HG03469 (cell line): ENCODE measurements around the gene KCNK4.

Experiments used
- ATAC-seq: cut with Tn5 transposase; IDR thresholded peaks from one replicate; pipeline ENCODE4 v1.9.1; 2021; ENCODE audit warnings: mild to moderate bottlenecking, moderate library complexity, moderate number of reproducible peaks; ENCODE audit not compliant: unreplicated experiment

The KCNK4 gene

DNA sequence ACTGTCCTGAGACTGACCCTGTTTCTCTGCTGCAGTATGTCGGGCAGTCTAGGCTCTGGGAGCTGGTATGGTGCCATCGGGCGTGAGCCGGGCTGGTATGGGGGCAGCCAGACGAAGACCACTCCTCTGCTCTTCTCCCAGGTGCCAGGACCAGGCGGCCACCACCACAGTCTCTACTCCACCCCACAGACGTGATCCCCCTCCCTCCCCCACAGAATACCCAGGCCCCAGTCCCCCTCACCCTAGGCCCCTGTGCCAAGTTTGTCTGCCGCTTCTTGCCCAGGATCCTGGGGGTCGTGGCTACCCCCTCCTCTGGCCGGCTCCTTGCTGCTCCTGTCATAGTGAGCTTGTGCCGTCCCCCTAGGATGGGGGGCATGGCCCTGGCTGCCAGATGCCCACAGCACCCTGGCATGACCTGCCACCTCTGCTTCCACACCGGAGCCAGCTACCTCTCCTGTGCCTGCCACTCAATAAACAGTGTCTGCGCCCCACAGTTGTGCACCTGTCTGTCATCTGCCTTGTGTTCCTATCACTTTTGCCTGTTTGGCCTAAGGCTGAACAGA is 2.0 kb upstream of the KCNK4 start:
- no peak for ATAC-seq

DNA sequence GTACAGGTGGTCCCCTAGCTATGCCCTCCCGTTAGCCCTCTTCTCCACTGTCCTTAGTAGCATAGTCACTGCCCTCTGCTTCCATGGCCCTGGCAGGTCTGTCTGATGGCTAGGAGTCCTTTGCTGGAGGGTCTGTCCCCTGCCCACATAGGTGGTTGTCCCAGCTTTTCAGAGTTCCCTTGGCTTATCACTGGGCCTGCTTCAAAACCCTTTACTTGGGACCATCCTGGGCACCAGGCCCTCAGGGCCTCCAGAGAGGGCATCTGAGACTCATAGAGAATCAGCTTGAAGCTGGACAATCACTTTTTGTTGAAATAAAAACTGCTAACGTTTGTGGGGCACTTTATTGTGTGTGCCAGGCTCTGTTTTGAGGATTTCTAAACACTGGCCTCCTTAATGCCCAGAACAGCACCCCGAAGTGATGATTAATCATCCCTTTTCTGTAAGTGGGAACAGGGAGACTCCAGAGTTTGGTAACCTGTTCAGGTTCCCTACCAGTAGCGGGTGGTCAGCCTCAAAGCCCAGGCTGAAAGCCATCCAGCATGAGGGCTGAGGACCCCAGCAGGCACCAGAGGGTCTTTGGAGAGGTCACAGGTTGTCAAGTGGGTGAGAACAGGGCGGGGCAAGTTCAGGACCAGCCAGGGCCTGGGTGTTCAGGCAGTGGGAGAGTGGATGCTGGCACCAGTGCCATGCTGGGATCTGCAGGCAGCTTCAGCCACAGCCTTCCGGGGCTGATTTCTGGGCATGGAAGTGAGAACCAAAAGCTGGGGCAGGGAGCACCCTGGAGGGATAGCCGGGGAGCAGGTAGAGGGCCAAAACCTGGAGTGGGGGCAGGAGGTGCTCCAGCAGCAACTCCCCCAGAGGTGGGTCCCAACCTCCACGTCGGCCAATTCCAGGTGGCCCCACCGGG is 495 bp upstream of the KCNK4 start:
- ATAC-seq = no peak

DNA sequence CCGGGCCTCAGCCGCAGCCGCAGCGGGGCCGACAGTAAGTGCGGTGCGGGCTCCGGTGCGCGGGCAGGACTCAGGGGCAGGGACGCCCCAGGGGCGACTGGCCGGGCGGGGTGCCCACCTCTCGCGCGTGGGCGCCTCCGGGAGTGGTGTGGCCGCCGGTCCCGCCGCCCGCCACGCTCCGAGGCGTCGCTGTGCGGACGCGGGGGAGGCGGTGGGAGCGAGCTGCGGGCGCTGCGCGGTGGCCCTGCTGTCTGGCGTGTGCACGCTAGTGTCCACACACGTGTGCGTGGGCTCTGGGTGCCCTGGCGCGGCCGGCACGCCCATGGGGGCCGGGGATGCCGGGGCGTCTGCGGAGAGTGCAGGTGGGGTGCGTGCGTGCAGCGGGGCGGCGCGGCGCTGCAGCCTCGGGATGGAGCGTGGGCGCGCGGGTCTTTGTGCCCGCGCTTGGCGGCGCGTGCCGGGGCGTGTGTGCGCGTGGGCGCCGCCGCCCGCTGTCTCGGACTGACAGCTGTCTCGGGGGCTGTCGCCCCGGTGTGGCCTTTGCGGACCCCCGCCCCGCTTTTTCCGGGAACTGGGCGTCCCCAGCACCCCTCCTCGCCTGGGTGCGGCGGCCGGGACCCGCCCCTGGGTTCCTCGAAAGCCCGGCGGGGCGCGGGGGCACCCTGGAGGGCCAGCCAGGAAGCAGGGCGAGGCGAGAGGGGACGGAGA is 804 bp downstream of the KCNK4 start:
- no peak for ATAC-seq

DNA sequence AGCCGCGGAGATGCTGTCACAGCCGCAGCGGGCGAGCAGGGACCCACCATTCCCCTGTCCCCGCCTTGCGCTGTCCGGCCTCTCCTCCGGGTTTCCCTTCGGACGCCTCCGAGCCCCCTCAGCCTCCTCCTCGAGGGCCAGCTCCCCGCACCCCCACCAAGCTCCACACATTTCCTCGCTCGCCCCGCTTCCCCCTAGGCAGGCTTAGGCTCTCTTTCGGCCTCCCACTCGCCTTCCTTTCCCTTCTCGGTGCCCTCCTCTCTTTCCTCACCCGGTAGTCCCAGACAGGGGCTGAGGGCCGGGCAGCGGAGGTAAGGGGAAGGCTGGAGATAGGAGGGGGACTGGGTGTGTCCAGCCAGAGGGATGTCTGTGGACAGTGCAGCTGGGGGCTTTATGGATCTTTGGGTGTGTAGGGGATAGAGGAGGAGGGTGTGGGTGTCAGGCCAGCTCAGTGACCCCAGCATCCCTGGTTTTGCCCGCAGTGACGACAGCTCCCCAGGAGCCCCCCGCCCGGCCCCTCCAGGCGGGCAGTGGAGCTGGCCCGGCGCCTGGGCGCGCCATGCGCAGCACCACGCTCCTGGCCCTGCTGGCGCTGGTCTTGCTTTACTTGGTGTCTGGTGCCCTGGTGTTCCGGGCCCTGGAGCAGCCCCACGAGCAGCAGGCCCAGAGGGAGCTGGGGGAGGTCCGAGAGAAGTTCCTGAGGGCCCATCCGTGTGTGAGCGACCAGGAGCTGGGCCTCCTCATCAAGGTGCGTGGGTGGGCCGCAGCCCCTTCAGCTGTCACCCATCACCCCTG is 1.6 kb downstream of the KCNK4 start:
- no peak for ATAC-seq

DNA sequence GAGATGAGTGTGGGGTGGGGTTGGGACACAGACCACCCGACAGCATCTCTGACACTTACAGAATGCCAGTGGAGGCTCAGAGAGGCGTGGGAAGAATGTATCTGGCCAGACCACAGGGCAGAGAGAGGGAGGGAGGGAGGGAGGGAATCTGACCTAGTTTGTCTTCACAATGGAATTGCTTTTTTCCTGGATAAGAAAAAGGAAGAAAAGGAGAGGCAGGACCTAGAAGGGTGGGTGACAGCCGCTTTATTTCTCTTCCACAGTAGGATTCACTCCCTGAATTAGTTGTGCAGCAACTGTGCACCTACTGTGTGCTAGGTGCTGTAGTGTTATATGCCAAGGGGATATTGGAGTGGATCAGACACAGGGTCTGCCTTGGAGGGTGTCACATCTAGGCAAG is 3.7 kb downstream of the KCNK4 start:
- ATAC-seq = no peak

DNA sequence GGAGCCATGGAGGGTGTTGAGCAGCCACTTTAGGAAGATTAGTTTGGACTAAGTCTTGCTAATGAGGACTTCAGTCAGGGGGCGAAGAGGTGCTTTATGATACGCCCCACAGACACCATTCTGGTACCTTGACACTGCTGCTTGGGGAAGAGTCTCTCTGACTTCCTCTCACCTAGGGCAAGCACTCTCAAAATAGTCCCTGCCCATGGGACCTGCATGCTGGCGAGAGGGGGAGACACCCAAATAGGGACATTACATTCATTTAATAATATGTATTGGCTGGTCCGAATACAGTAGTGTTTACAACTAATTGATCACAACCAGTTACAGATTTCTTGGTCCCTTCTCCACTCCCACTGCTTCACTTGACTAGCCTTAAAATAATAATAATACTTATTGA is 4.7 kb downstream of the KCNK4 start:
- ATAC-seq = no peak

DNA sequence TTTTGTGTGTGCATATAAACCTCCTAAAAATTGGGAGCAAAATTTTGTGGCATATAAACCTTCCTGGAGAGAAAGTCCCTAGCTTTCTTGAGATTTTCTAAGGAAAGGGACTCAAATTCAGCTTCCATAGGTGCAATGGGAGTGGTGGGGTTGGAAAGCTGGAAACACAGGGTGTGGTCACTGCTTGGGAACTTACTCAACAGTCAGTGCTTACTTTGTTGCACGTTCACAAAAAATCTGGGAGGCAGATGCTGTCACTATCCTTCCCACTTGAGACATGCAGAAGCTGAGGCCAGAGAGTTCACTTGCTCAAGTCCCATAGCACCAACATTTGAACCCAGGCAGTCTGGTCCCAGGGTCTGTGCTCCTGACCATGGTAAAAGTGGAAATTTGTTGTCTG is 5.1 kb downstream of the KCNK4 start:
- ATAC-seq = no peak

DNA sequence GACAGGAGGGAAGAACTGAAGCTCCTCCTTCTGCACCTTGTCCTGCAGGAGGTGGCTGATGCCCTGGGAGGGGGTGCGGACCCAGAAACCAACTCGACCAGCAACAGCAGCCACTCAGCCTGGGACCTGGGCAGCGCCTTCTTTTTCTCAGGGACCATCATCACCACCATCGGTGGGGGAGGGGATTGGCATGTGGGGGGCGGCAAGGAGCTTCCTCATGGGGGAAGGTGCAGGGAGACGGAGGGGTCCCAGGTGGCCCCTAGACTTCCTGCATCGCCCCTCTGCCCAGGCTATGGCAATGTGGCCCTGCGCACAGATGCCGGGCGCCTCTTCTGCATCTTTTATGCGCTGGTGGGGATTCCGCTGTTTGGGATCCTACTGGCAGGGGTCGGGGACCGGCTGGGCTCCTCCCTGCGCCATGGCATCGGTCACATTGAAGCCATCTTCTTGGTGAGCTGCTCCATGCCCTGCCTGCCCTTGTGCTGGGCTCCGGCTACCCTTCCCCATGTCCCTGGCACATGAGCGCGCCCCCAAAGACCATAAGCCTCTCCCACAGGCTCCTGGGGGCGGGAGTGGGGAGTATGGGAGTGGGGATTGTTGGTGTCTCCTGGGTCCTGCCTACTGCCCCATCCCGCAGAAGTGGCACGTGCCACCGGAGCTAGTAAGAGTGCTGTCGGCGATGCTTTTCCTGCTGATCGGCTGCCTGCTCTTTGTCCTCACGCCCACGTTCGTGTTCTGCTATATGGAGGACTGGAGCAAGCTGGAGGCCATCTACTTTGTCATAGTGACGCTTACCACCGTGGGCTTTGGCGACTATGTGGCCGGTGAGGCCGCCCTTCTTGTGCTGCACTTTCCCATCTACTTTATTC is 6.0 kb downstream of the KCNK4 start:
- no peak for ATAC-seq

DNA sequence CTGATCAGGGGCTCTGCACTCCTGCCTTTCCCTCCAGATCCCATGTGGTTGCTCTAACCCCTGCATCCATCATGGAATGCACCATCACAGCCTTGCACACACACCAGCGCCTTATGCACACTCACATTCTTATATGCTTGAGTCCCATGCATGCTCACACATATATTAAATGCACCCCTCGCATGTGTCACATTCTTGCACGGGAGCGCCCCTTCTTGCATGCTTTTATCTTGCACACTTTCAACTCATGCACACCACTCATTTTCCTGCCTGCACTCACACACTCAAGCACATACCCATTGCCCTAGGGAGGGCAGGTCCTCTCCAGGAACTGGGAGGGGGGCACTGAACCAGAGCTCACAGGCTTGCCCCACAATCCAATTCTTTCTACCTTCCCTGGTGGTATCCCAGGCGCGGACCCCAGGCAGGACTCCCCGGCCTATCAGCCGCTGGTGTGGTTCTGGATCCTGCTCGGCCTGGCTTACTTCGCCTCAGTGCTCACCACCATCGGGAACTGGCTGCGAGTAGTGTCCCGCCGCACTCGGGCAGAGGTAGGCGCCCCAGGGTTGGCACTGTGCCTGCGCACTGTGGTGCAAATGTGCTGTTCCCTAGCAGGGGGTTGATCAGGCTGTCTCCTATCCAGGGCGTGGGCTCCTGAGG is 6.7 kb downstream of the KCNK4 start:
- ATAC-seq = no peak

DNA sequence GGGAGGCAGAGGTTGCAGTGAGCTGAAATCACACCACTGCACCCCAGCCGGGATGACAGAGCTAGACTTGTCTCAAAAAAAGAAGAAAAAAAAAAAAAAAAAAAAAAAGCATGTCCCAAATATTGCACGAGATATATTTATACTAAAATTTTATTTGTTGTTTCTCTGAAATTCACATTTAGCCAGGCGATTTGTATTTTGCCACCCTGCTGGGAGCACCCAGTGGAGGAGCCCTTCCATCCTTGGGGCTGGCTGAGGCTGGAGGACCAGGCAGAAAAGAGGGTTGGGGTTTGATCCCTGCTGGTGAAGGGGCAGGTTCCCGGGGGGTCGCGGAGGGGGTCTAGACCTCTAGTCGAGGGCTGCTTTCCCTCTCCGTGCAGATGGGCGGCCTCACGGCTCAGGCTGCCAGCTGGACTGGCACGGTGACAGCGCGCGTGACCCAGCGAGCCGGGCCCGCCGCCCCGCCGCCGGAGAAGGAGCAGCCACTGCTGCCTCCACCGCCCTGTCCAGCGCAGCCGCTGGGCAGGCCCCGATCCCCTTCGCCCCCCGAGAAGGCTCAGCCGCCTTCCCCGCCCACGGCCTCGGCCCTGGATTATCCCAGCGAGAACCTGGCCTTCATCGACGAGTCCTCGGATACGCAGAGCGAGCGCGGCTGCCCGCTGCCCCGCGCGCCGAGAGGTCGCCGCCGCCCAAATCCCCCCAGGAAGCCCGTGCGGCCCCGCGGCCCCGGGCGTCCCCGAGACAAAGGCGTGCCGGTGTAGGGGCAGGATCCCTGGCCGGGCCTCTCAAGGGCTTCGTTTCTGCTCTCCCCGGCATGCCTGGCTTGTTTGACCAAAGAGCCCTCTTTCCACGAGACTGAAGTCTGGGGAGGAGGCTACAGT is 8.1 kb downstream of the KCNK4 start:
- ATAC-seq = no peak

DNA sequence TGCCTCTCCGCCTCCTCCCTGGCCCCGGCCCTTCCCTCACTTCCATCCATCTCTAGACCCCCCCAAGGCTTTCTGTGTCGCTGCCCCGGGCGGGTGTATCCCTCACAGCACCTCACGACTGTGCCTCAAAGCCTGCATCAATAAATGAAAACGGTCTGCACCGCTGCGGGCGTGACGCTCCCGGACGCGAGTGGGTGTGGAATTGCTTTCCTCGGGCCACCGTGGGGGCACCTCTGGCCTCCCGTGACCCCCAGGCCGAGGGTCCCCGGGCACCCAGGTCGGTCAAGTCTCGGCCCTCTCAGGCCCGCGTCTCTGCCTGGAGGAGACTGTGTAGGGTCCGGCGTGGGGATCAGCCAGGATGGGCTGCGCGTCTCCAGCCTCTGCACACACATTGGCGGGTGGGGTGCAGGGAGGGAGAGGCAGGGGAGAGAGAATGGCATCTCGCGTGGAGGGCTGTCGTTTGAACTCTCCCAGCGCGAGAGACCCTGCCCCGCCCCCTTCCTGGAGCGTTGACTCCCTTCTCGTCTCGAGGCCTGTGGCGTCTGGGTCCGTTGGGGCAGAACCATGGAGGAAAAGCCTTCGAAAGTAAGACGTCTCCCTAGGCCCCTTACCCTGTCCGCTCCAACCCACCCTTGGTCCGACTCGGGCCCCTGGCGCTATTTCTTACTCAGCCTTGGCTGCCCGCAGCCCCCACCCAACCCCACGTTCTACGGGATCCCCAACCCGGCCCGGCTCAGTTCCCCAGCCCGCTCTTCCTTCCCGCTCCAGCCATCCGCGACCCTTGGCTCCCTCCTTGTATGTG is 8.9 kb downstream of the KCNK4 start, which contains the start of gene CATSPERZ:
Gene CATSPERZ, plus strand, starts transcription at position 512 of the 802 bp plus-strand sequence. Its CDS starts 53 bp downstream, at position 565.
- no peak for ATAC-seq

DNA sequence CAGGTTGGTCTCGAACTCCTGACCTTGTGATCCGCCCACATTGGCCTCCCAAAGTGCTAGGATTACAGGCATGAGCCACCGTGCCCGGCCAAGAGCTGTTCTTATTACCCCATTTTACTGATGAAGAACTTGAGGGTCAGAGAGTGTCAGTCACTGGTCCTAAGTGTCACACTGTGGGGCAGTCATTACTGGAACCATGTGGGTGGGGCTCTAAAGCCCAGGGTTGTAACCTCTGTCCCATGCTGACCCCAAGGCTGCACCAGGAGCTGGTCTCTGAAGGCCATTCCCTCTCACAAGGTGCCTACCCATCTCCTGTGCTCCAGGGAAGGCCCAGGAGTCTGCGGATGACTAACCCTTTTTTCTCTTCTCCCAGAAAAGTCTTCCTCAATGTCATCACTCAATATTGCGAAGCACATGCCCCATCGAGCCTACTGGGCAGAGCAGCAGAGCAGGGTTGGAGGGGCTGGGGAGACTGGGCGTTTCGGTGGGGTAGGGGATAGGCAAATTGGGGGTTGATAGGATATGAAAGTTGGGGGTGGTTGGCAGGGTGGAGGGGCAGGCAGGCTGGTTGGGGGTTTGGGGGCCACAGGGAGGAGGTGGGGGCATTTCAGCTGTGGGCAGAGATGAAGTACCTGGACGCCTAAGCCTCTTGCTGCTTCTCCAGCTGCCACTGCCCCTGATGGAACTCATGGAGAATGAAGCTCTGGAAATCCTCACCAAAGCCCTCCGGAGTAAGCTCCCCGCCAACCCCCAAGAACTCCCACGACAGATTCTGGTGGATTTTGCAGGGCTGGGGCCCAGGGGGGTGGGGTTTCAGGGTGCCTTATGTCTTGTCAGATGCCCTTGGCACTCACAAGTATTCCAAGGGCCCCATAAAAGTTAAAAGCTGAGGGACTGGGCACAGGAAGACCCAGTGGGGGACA is 12.3 kb downstream of the KCNK4 start:
- no peak for ATAC-seq

DNA sequence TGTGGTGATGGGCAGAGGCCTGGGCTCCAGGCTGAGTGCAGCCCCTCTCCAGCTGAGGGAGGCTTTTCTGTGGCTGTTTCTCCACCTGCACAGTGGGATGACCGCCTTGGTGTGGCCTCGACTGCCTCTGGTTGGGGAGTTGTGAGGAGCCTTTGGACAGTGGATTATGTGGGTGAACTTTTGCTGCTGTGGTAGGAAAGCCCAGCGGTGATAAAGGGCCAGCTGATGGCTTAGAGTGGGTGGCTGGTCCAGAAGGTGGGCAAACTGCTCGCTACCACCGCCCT is 12.9 kb downstream of the KCNK4 start:
- no peak for ATAC-seq

DNA sequence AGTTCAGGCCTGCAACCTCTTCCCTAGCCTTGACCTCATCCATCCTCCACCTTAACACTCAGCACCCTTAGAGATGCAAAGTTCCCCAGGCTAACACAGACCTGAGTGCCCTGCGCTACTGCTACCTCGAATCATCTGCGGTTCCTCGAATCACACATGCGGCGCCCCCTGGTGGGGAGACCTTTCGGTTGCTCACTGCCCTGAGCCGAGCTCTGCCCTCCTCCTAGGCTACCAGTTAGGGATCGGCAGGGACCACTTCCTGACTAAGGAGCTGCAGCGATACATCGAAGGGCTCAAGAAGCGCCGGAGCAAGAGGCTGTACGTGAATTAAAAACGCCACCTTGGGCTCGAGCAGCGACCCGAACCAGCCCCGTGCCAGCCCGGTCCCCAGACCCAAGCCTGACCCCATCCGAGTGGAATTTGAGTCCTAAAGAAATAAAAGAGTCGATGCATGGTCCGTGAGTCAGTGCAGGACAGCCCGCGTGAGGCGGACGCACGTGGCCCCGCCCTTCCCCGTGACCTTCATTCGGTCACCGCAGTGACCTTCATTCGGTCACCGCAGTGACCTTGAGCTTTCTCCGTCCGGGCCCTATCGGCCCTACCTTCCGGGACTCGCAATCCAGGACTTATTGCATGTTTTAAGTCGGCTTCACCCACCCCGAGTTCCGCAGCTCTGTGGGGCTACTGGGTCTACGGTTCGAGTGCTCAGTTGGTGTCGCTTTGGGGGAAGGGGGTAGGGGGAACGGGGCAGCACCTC is 13.4 kb downstream of the KCNK4 start:
- peak; percentile 4 for ATAC-seq

DNA sequence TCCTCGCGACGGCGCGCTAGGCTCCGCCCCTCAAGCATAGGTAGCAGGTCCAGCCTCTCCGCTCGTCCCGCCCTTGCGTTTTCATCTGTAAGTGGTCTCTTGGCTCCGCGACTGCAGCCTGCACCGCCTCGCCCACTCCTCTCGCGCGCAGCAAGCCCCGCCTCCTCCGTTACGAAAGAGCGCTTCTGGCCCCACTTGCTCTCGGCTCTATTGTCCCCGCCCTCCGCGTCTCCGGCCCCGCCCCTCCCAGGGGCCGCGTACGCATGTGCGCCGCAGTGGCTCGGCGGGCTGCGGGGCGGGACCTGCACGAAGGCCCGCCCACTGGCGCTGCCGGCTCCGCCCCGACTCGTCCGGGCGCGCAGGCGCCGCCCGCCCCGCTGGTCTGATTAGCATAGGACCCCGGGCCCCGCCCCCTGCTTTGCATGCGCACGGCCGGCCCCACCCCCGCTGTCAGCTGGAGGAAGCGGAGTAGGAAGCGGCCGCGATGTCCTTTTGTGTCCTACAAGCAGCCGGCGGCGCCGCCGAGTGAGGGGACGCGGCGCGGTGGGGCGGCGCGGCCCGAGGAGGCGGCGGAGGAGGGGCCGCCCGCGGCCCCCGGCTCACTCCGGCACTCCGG is 14.1 kb downstream of the KCNK4 start, which contains the start of gene ESRRA:
Gene ESRRA, plus strand, starts transcription at position 450 of the 616 bp plus-strand sequence. CDS start 1,656 bp downstream, outside the sequence.
- peak; percentile 44 for ATAC-seq
